ENCODE measurements around the gene TMEM229B.
A peak's percentile ranks its signal among the peaks of the same experiment; 100 is the strongest.

TMEM229B gene
- 9.2 to 32.9 (median 22.2) reads per million in 4 donors for total RNA-seq

DNA sequence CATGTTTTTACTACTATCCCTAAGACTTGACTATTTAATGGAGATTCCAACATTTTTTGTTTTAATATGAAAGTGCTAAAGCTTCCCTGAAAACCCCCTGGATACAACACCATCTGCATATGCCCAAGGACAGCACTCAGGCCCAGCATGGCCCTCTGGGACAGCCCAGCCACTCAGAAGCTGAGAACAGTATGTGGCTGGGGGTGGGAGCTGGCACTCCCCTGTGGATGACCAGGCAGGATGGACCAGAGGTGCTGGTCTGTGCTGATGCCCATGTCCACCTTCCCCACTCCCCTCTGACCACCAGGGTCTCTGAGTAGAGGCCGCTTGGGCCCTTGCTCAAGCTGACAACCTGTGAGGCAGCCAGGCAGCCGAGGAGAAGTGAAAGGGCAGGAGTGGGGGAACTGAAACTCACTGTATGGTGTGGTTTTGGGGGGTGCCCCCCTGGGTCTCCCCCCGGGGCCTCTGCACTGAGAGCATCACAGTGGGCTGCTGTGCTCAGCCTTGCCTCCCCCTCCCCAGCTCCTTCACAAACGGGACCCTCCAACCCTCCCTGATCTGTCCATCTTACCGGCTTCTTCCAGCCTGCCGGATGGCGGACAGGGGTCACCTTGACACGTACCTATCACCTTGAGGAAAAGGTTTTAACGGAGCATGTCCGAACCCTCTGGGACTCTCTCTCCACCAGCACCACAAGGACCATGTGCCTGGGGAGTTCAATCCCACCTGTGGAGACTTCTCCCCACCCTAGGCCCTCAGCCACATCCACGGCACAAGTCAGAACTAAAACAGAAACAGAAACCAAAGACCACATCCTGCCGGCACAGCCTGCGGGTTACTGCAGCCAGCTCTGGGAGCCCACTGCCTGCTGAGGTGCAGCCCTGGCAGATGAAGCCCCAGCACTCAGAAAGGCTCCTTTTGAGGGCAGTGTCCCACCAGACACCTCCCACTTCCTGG, at the start of gene TMEM229B:
TSS of gene TMEM229B (minus strand) at position 785 of the 957 bp plus-strand sequence. CDS start 14,798 bp downstream, outside the sequence.
- peak; percentile 40 to 90 (median 53) for DNase-seq

GRCh38 chr14:67537736-67538135, 49.2 kb upstream of the TMEM229B start:
- no peak for DNase-seq

GRCh38 chr14:67536087-67536486, 47.6 kb upstream of the TMEM229B start:
- no peak for DNase-seq

DNA sequence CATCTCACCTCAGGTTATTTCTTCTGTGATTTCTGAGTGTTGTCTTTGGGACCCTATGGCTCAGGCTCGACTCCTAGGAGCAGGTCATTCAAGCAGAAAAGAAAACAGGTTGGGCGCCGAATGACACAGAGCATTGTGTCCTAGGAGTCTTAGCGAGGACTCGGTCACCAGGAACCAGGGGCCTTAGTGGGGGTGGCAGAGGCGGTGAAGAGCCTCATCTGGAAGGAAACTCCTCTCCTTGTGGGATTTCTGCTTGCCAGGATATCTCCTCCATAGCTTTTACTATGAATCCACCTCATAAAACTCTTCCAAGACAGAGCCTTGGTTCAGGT, 45.2 kb upstream of the TMEM229B start:
- DNase-seq, result no peak

DNA sequence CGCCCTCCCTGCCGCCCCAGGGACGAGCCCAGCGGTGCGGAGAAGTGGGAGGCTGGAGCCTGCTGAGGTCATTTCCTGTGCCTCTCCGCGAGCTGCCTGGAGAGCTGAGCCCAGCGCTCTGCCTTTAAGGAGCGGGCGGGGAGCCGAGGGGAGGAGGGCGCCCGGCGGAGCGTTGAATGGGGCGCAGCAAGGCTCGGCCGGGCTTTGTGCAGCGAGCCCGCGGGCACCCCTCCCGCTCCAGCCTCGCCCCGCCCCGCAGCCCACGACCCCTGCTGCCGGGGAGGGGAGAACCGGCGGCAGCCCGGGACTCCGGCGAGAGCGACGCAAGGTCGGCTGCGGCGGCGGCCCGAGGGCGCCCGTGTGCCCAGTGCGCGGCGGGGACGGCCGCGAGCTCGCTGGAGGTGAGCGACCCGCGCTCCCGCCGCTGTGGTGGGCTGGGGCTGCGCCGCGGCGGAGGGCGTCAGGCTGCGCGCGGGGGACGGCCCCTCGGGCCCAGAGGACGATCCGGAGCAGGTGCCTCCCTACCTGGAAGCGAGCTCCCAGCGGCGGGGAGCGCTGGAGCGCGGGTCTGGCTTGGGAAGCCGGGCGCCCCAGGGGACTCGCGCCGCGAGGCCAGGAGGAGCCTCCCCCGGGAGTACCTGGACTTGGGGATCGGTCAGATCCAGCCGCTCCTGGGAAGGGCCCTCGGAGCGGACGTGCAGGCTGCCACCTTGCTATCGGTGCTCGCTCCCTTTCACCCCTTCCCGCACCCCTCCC, 44.7 kb upstream of the TMEM229B start, which contains the start of gene PLEKHH1:
TSS of gene PLEKHH1 (plus strand) at position 293 of the 756 bp plus-strand sequence. CDS start 8,578 bp downstream, outside the sequence.
- peak in 3 of 5 donors; percentile 25 to 40 (median 26) for DNase-seq

DNA sequence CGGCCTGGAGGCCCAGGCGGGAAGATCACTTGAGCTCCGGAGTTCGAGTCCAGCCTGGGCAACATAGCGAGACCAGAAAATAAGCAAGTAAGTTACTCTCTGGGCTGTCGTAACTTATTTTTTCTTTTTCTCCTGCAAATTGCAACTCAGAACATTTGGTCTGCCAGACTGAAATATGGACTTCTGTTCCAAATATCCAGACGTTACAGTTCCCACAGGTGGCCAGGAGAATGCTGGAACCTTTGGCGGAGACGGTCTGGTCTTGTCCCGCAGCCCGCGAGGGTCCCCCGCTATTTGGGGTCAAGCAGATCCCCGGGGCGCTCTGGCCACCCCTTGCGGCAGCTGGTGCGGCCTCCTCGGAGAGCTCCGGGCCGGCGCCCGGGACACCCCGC, 44.1 kb upstream of the TMEM229B start:
- no peak for DNase-seq

GRCh38 chr14:67529947-67530935, 41.7 kb upstream of the TMEM229B start:
- DNase-seq, result no peak

- no peak for DNase-seq
Observed at GRCh38 chr14:67528276-67528675, 39.8 kb upstream of the TMEM229B start.

- no peak for DNase-seq
Observed at GRCh38 chr14:67527756-67528155, 39.2 kb upstream of the TMEM229B start.

DNA sequence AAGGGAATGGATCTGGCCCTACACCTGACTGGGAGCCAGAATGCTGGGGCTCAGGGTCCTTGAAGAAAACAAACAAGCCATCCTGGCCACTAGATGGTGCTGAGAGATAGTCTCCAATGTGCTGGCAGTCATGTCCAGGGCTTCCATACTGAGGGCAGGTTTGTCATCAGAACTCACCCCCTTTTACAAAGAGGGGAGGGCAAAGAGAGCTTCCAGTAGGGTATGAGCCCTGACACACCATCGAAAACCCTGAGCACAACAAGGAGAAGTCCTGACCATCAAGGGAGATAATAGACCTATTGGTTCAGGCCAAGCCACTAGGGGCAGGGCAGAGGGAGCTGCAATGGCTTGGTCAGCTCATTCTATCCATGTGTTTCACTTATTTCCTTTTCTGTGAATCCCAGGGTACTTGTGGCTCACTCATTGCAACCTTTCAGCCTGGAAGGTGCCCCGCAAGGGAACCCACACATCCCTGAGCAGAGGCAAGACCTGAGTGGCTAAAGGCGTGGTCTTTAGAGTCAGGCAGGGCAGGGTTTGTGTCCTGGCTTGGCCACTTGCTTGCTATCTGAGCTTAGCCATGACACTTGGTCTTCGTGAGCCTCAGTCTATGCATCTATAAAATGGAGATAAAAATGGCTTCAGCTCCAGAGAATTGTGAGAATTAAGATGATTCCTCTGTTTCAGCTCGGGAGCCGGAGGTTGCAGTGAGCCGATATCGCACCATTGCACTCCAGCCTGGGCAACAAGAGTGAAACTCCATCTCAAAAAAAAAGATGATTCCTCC, 38.3 kb upstream of the TMEM229B start:
- DNase-seq, result peak in 3 of 5 donors; percentile 5 to 36 (median 15)

DNA sequence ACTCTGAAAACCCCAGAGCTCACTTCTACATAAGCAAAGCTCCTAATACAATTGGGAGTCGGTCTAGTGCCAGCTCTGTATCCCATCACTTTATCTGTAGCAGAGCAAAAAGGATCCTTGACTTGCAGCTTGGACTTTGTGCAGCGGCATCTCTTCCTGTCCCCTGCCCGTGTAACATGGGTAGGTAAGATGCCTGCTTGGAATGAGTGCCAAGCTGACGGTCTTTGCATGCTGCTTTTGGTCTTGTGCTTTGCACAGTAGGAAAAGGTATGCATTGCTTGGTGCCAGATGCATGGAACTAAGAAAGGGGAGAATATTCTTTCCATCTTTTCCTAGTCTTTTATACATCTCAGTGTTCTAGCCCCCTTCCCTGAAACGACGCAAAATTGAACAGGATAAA, 37.7 kb upstream of the TMEM229B start:
- no peak for DNase-seq

GRCh38 chr14:67525389-67525788, 36.9 kb upstream of the TMEM229B start:
- no peak for DNase-seq

DNA sequence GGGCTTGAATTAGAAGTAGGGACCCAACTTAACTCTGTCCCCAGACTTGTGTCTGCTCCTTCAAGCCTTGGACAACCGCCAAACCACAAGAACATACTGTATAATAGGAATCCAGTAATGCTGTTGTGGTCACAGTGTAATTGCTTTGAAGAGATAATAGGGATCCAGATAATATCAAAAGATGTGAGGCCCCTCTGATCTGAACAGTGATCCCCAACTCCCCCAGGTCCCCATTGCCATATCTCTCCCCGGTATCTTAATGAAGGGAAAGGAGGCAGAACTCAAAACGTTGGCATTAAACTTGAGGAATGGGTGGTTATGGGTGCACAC, 36.1 kb upstream of the TMEM229B start:
- no peak for DNase-seq

DNA sequence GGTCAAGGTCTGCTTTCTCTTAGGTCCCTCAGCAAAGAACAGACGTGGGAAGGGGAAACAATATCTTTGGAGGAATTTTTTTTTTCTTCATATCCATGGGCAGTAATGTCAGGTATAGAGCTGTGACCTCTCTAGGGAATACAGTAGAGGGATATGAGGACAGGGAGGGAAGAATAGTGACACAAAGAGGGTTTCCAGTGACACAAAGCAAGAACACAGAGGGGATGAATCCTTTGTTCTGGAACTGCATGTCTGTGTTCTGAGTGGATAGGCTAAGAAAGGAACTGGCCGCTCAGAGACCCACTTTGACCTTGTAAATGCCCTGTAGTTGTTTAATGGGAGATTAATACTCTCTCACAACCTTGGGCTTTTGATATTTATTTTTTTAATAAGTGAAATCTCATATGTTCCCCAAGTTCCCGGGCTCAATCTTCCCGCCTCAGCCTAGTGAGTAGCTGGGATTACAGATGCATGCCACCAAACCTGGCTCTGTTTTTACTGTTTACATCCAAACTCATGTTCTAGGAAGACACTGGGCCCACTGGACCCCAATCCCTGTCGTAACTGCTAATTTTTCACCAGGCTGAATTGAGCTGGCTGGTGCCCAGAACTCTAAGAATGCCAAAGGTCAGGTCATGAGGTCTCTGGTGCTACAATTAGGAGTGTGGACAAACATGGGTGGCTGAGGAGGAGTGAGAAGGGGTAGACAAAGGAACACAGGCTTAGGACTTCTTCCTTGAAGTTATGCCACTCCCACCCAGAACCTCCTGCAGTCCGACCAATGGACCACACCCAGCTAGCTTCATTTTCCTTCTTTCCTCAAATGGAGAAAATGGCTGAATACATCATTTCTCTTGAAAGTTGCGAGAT, 35.5 kb upstream of the TMEM229B start:
- DNase-seq, result no peak

DNA sequence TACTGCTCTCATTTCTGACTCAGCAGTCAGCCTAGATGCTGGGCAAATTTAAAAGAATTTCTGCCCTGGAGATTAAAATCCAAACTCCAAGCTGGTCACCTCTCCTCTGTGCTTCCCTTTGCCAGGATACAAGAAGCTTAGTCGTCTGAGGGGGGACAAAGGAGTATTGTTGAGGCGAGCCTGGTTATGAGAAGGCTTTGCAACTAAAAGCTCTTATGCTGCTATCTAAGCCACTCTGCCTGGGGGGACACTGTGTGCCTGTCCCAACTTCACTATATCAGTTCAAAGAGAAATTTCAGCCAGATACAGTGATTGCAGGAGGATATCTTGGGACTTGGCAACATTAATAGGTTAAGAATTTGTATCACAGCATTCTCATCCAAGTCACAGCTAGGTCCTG, 33.7 kb upstream of the TMEM229B start:
- DNase-seq, result no peak

GRCh38 chr14:67520482-67520881, 32.0 kb upstream of the TMEM229B start:
- no peak for DNase-seq

DNA sequence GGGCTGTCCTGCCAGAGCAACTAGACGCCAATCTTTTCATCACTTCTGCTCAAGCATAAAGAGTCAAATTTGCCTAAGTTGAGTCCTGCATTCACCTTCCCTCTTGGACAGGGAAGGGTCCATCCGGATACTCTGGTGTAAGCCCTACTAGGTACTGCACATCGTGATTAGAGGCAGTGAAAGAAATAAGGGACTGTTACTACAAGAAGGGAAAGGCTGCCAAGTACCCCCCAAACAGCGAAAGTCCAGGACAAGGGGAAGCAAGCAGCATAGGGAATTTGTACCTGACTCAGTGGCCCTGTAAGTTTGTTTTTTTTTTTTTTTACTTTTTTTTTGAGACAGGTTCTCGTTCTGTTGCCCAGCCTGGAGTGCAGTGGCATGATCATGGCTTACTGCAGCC, 30.9 kb upstream of the TMEM229B start:
- DNase-seq, result no peak

- DNase-seq, result no peak
Observed at GRCh38 chr14:67517083-67517482, 28.6 kb upstream of the TMEM229B start.

- no peak for DNase-seq
Observed at GRCh38 chr14:67516676-67517075, 28.2 kb upstream of the TMEM229B start.

DNA sequence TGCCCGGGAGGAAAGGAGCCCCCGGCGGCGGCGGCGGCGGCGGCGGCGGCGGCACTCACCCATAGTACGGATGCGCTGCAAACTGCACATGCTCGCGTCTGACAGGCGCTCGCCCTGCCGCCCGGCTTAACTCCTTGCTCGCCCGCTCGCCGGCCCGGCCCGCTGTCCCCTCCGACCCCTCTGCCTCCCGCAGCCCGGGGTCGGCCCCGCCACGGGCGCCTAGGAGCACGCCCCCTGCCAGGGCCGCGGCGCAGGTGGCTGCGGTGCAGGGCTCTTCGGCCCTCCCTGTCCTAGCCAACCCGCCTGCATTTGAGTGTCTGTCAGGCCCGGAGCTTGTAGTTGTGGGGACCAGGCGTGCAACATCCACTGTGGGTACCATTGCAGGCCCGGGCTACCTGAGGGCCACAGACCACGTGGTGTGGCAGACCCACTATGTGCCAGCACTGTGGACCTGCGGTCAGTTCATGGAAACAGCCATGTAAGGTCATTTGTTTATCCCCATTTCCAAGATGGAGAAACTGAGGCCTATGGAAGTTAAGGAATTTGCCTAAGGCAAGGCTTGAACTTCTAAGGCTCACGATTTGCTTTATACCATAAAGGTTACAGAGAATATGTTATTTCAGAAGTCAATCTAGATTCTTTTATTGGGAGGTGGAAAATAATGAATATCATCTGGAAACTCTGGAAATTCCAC, 27.0 kb upstream of the TMEM229B start:
- peak in 1 of 5 donors; percentile 25 for DNase-seq

All from T-helper 1 cell (primary cell).